SKM-1 treated with dmso at 0.1 percent for 144 hours (cell line): ENCODE measurements around the gene BAG3.
"Not testable (repeated sequence)": the region's sequence is repeated elsewhere in the genome, so short reads cannot be mapped to it uniquely, and the experiment has no call there.

Experiments
- DNase-seq: peaks from one replicate; lab custom pipeline; 2025; ENCODE audit not compliant: unreplicated experiment; lab: John Stamatoyannopoulos, UW

BAG3 gene

GRCh38 chr10:119689016-119689580, 37.9 kb downstream of the BAG3 start:
- DNase-seq = no peak

GRCh38 chr10:119691726-119692125, 40.5 kb downstream of the BAG3 start:
- DNase-seq = no peak

GRCh38 chr10:119693262-119693957, 42.2 kb downstream of the BAG3 start:
- no peak for DNase-seq

GRCh38 chr10:119694608-119695007, 43.4 kb downstream of the BAG3 start:
- DNase-seq = no peak

GRCh38 chr10:119700321-119700954, 49.3 kb downstream of the BAG3 start:
- peak; percentile 58 for DNase-seq

GRCh38 chr10:119701861-119702260, 50.7 kb downstream of the BAG3 start:
- no peak for DNase-seq

- no peak for DNase-seq
Measured at GRCh38 chr10:119702583-119702982, 51.4 kb downstream of the BAG3 start.

GRCh38 chr10:119703903-119704508, 52.8 kb downstream of the BAG3 start:
- no peak for DNase-seq

GRCh38 chr10:119705434-119705831, 54.3 kb downstream of the BAG3 start:
- no peak for DNase-seq

- DNase-seq = no peak
Measured at GRCh38 chr10:119706521-119707278, 55.5 kb downstream of the BAG3 start.

- not testable (repeated sequence) for DNase-seq
Measured at GRCh38 chr10:119707331-119707730, 56.2 kb downstream of the BAG3 start.

- not testable (repeated sequence) for DNase-seq
Measured at GRCh38 chr10:119710935-119711334, 59.8 kb downstream of the BAG3 start.

GRCh38 chr10:119713744-119714483, 62.7 kb downstream of the BAG3 start:
- no peak for DNase-seq

GRCh38 chr10:119714484-119714816, 63.3 kb downstream of the BAG3 start:
- DNase-seq = no peak

GRCh38 chr10:119715628-119716505, 64.7 kb downstream of the BAG3 start:
- DNase-seq = no peak

- DNase-seq = no peak
Measured at GRCh38 chr10:119723161-119723560, 72.0 kb downstream of the BAG3 start.

- no peak for DNase-seq
Measured at GRCh38 chr10:119723624-119724023, 72.4 kb downstream of the BAG3 start.

- DNase-seq = peak; percentile 71
Measured at GRCh38 chr10:119724593-119725516, 73.7 kb downstream of the BAG3 start.

- no peak for DNase-seq
Measured at GRCh38 chr10:119725517-119725827, 74.3 kb downstream of the BAG3 start.
